ENCODE data around the gene DYNC1I1. TPM values are rescaled to one million over a fixed set of nuclear protein-coding genes. Genes with fewer than 3 reads are reported as not detected.

Gene DYNC1I1
- total and polyA plus RNA-seq, 2 donors (not counting 3 experiments of a cell fraction or from before 2014, with no cell fraction given): 1.8 to 3.6 TPM

- no peak for TF ChIP-seq FOS (IDR thresholded peaks at IDR 0.05; ENCODE audit: borderline replicate concordance, insufficient read depth, low read length)
- no peak for TF ChIP-seq POLR2AphosphoS5 (IDR thresholded peaks at IDR 0.05; ENCODE audit: insufficient read depth, low read depth, low read length)
- TF ChIP-seq JUN (IDR thresholded peaks at IDR 0.05; ENCODE audit: borderline replicate concordance, insufficient read depth, insufficient read length, low read depth): peak; percentile 8
- BruUV-seq (replicated peaks): no TSS peak
- H3K4me3 ChIP-seq (replicated peaks in 1 of 3; ENCODE audit: insufficient read depth in 1 of 3, low read depth in 1 of 3, low read length in 3 of 3): no peak overlapping the region
- FAIRE-seq (peak; percentile 48), DNase-seq (ENCODE audit: low read depth, low spot score) (no peak)
- ChIA-PET POLR2A (no interaction called here), CTCF (no interaction called here)
- dilution Hi-C loops (cut with MboI; ENCODE audit: extremely low pct_ligation_motif_present, low sequenced_read_pairs): no loop called here
- H3K9ac ChIP-seq (replicated peaks; ENCODE audit: extremely low read depth, insufficient read depth, low read length): no peak overlapping the region
- no peaks in the 10 kb centered on the region for H3K9me3 ChIP-seq (replicated peaks; ENCODE audit: control insufficient read depth, insufficient read depth, low read length)
- H3K4me2 ChIP-seq (ENCODE audit: insufficient read depth, low read length): no peak overlapping the region
- intact Hi-C loops (cut with micrococcal nuclease): no loop called here
- H4K20me1 ChIP-seq (replicated peaks; ENCODE audit: control insufficient read depth, extremely low read depth, insufficient read depth, low read length): no peaks in the 10 kb centered on the region
- H2AFZ ChIP-seq (ENCODE audit: low read depth, low read length): no peak overlapping the region
- no peak overlapping the region for H3K27ac ChIP-seq (ENCODE audit: insufficient read depth, low read depth, low read length)
- no peaks in the 10 kb centered on the region for H3K9me1 ChIP-seq (replicated peaks; ENCODE audit: control insufficient read depth, extremely low read depth, insufficient read depth, low read length)
- H3K27me3 ChIP-seq (ENCODE audit: control insufficient read depth in 2 of 2, insufficient read depth in 2 of 2, low read length in 2 of 2): no peaks in the 10 kb centered on the region
- no peaks in the 10 kb centered on the region for H3K79me2 ChIP-seq (ENCODE audit: control insufficient read depth, insufficient read depth, low read length)
- no peaks in the 10 kb centered on the region for H3K36me3 ChIP-seq (ENCODE audit: control insufficient read depth in 2 of 2, extremely low read depth in 1 of 2, insufficient read depth in 2 of 2, low read length in 2 of 2)
- H3K4me1 ChIP-seq (ENCODE audit: control insufficient read depth, extremely low read depth, insufficient read depth, low read length): no peaks in the 10 kb centered on the region
Measured at GRCh38 chr7:95999481-95999880, 227.1 kb downstream of the DYNC1I1 start.

- Histone ChIP-seq H3K27me3 (ENCODE audit: control insufficient read depth in 2 of 2, insufficient read depth in 2 of 2, low read length in 2 of 2) (no peaks in the 10 kb centered on the region), H3K79me2 (ENCODE audit: control insufficient read depth, insufficient read depth, low read length) (no peaks in the 10 kb centered on the region), H3K9ac (replicated peaks; ENCODE audit: extremely low read depth, insufficient read depth, low read length) (no peak overlapping the region), H3K4me1 (ENCODE audit: control insufficient read depth, extremely low read depth, insufficient read depth, low read length) (no peaks in the 10 kb centered on the region), H3K9me3 (replicated peaks; ENCODE audit: control insufficient read depth, insufficient read depth, low read length) (no peaks in the 10 kb centered on the region), H4K20me1 (replicated peaks; ENCODE audit: control insufficient read depth, extremely low read depth, insufficient read depth, low read length) (no peaks in the 10 kb centered on the region), H3K4me3 (replicated peaks in 1 of 3; ENCODE audit: insufficient read depth in 1 of 3, low read depth in 1 of 3, low read length in 3 of 3) (no peak overlapping the region), H2AFZ (ENCODE audit: low read depth, low read length) (no peak overlapping the region), H3K9me1 (replicated peaks; ENCODE audit: control insufficient read depth, extremely low read depth, insufficient read depth, low read length) (no peaks in the 10 kb centered on the region), H3K36me3 (ENCODE audit: control insufficient read depth in 2 of 2, extremely low read depth in 1 of 2, insufficient read depth in 2 of 2, low read length in 2 of 2) (no peaks in the 10 kb centered on the region), H3K4me2 (ENCODE audit: insufficient read depth, low read length) (no peak overlapping the region), H3K27ac (ENCODE audit: insufficient read depth, low read depth, low read length) (no peak overlapping the region)
- BruUV-seq (replicated peaks): no TSS peak
- FAIRE-seq: no peak
- ChIA-PET CTCF (interaction anchor here (0.9 to 1.1 kb wide), 2 partner anchors 19 to 49 kb away, joined by 3 read pairs; no protein-coding TSS in a partner anchor), POLR2A (no interaction called here)
- DNase-seq (ENCODE audit: low read depth, low spot score): no peak
- dilution Hi-C loops (cut with MboI; ENCODE audit: extremely low pct_ligation_motif_present, low sequenced_read_pairs) (no loop called here), intact Hi-C loops (cut with micrococcal nuclease) (no loop called here)
- TF ChIP-seq JUN (IDR thresholded peaks at IDR 0.05; ENCODE audit: borderline replicate concordance, insufficient read depth, insufficient read length, low read depth) (no peak), FOS (IDR thresholded peaks at IDR 0.05; ENCODE audit: borderline replicate concordance, insufficient read depth, low read length) (no peak), CTCF (IDR thresholded peaks at IDR 0.05; ENCODE audit: extremely low read depth in 1 of 2, insufficient read depth in 1 of 2, low read depth in 1 of 2, low read length in 2 of 2) (no peak)
Measured at GRCh38 chr7:96004578-96004977, 232.2 kb downstream of the DYNC1I1 start.
